ENCODE measurements around the gene KRT34.

DNA sequence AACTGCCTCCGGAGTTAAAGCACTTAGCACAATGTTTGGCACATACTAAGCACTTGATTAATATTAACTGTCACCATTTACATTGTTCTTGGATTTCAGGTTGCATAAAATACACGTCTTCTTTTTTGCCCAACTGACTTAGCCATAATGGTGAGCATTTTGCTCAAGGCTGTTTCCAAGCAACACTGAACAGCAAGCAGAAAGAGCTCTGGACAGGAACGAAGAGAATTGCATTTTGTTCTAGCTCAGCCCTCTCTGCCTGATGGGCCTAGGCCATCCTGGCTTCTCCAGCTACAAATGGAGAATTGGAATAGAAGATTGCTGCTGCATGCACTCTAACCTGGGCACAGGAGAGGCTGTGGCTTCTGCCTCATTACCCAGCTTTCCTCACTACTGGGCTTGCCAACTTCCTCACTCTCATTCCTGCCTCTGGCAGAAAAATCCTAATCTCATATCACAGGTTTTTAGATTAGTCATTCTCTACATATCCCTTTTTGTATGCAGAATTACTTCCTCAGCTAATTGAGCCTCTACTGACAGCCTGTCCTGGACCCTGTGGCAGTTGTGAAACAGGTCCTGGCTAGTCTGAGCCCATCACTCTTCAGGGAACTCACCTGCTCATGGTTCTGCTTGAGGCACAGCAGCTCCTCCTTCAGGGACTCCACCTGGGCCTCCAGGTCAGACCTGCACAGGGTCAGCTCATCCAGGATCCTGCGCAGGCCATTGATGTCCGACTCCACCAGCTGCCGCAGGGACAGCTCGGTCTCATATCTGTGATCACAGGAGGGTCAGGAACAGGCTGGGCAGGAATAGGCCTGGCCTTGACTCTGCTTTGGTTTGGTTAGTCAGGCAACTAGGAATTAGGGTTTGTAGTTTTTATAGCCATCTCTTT, 34.0 kb downstream of the KRT34 start:
- TF ChIP-seq EP300 (IDR thresholded peaks at IDR 0.05): no peak
- TF ChIP-seq, protein P1, sequence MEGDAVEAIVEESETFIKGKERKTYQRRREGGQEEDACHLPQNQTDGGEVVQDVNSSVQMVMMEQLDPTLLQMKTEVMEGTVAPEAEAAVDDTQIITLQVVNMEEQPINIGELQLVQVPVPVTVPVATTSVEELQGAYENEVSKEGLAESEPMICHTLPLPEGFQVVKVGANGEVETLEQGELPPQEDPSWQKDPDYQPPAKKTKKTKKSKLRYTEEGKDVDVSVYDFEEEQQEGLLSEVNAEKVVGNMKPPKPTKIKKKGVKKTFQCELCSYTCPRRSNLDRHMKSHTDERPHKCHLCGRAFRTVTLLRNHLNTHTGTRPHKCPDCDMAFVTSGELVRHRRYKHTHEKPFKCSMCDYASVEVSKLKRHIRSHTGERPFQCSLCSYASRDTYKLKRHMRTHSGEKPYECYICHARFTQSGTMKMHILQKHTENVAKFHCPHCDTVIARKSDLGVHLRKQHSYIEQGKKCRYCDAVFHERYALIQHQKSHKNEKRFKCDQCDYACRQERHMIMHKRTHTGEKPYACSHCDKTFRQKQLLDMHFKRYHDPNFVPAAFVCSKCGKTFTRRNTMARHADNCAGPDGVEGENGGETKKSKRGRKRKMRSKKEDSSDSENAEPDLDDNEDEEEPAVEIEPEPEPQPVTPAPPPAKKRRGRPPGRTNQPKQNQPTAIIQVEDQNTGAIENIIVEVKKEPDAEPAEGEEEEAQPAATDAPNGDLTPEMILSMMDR (IDR thresholded peaks at IDR 0.05): no peak

Measured in ovary (tissue), 3 donors.